Glutamatergic neuron (in vitro differentiated cells): Measurements from ENCODE around the gene CYP2A6. TPM values are rescaled to one million over a fixed set of nuclear protein-coding genes. Genes with fewer than 3 reads are reported as not detected.
A peak's percentile ranks its signal among the peaks of the same experiment; 100 is the strongest.
"Not testable (repeated sequence)": the region's sequence is repeated elsewhere in the genome, so short reads cannot be mapped to it uniquely, and the experiment has no call there.

Experiments
- DNase-seq: peaks from one replicate; pipeline ENCODE4 v3.0.0; 2022
- H3K27ac Mint-ChIP-seq: one replicate; pipeline ENCODE4 v1.8.0; 2020; ENCODE audit warnings: mild to moderate bottlenecking, mixed read lengths, inconsistent platforms; ENCODE audit not compliant: unreplicated experiment
- H3K27me3 Mint-ChIP-seq: one replicate; pipeline ENCODE4 v1.8.0; 2020; ENCODE audit warnings: mild to moderate bottlenecking, moderate library complexity, mixed read lengths, inconsistent platforms; ENCODE audit not compliant: unreplicated experiment
- H3K36me3 Mint-ChIP-seq: one replicate; pipeline ENCODE4 v1.8.0; 2020; ENCODE audit warnings: mild to moderate bottlenecking, mixed read lengths, inconsistent platforms; ENCODE audit not compliant: unreplicated experiment
- H3K4me1 Mint-ChIP-seq: one replicate; pipeline ENCODE4 v1.8.0; 2020; ENCODE audit warnings: mild to moderate bottlenecking, low read depth, mixed read lengths, inconsistent platforms; ENCODE audit not compliant: unreplicated experiment
- H3K4me3 Mint-ChIP-seq: one replicate; pipeline ENCODE4 v1.8.0; 2020; ENCODE audit warnings: mild to moderate bottlenecking, mixed read lengths, inconsistent platforms; ENCODE audit not compliant: unreplicated experiment
- H3K9me3 Mint-ChIP-seq: one replicate; pipeline ENCODE4 v1.8.0; 2020; ENCODE audit warnings: mild to moderate bottlenecking, moderate library complexity, mixed read lengths, inconsistent platforms; ENCODE audit not compliant: unreplicated experiment
- CTCF ChIP-seq: fragments of 200-600 bp; sonication (generic); IDR thresholded peaks from one replicate; pipeline ENCODE4 v1.5.0; 2021; ENCODE audit not compliant: partially characterized antibody, unreplicated experiment
- total RNA-seq: library from RNA; stranded (reverse); fragmentation: NEBNext Ultra II Directional; extraction: Animal tissue kit (Norgen Biotek cat#: 25700); gene quantifications from one replicate; pipeline ENCODE4 v1.2.1, GENCODE V29; 2021; ENCODE audit not compliant: unreplicated experiment

CYP2A6 gene
- total RNA-seq, 1 donor from 2014 or later = not detected

GRCh38 chr19:40867701-40868100 is 17.5 kb upstream of the CYP2A6 start:
- Mint-ChIP-seq H3K27me3 (no peaks in the 10 kb centered on the region), H3K4me3 (no peak overlapping the region), H3K27ac (no peak overlapping the region), H3K4me1 (no peaks in the 10 kb centered on the region), H3K9me3 (no peaks in the 10 kb centered on the region), H3K36me3 (no peaks in the 10 kb centered on the region)
- no peak for DNase-seq
- TF ChIP-seq CTCF = no peak

- not testable (repeated sequence) for DNase-seq, H3K27me3 Mint-ChIP-seq, H3K27ac Mint-ChIP-seq, H3K4me3 Mint-ChIP-seq, H3K36me3 Mint-ChIP-seq, H3K9me3 Mint-ChIP-seq, H3K4me1 Mint-ChIP-seq
Observed at GRCh38 chr19:40864739-40865496, 14.7 kb upstream of the CYP2A6 start.

GRCh38 chr19:40862785-40863184 is 12.5 kb upstream of the CYP2A6 start:
- H3K4me3 Mint-ChIP-seq = no peak overlapping the region
- no peaks in the 10 kb centered on the region for H3K27me3 Mint-ChIP-seq
- no peak for TF ChIP-seq CTCF
- H3K27ac Mint-ChIP-seq = no peak overlapping the region
- H3K36me3 Mint-ChIP-seq = no peaks in the 10 kb centered on the region
- H3K9me3 Mint-ChIP-seq = no peaks in the 10 kb centered on the region
- H3K4me1 Mint-ChIP-seq = no peaks in the 10 kb centered on the region
- DNase-seq = no peak

GRCh38 chr19:40862333-40862732 is 12.1 kb upstream of the CYP2A6 start:
- Mint-ChIP-seq H3K4me3 (no peak overlapping the region), H3K4me1 (no peaks in the 10 kb centered on the region), H3K36me3 (no peaks in the 10 kb centered on the region), H3K9me3 (no peaks in the 10 kb centered on the region), H3K27ac (no peak overlapping the region), H3K27me3 (no peaks in the 10 kb centered on the region)
- no peak for DNase-seq
- TF ChIP-seq CTCF = peak; percentile 22

- Mint-ChIP-seq H3K36me3 (no peaks in the 10 kb centered on the region), H3K27me3 (peaks cover 2% of the 10 kb centered on the region), H3K9me3 (no peaks in the 10 kb centered on the region), H3K4me1 (no peaks in the 10 kb centered on the region), H3K4me3 (no peak overlapping the region), H3K27ac (no peak overlapping the region)
- DNase-seq = no peak
- no peak for TF ChIP-seq CTCF
Observed at GRCh38 chr19:40858109-40858508, 7.9 kb upstream of the CYP2A6 start.

- not testable (repeated sequence) for H3K36me3 Mint-ChIP-seq, H3K4me3 Mint-ChIP-seq
Observed at GRCh38 chr19:40852467-40853152, 2.4 kb upstream of the CYP2A6 start.

GRCh38 chr19:40846722-40847121 is 3.5 kb downstream of the CYP2A6 start:
- H3K27me3 Mint-ChIP-seq = peaks cover 18% of the 10 kb centered on the region
- not testable (repeated sequence) for H3K4me3 Mint-ChIP-seq, H3K4me1 Mint-ChIP-seq, H3K36me3 Mint-ChIP-seq, DNase-seq, H3K9me3 Mint-ChIP-seq, H3K27ac Mint-ChIP-seq

More at GRCh38 chr19:40852467-40853152, 2.4 kb upstream of the CYP2A6 start:
- H3K9me3 Mint-ChIP-seq, H3K4me1 Mint-ChIP-seq, DNase-seq, H3K27ac Mint-ChIP-seq: not testable (repeated sequence)
- peaks cover 18% of the 10 kb centered on the region for H3K27me3 Mint-ChIP-seq

GRCh38 chr19:40843653-40844052 is 6.6 kb downstream of the CYP2A6 start:
- H3K4me1 Mint-ChIP-seq, H3K9me3 Mint-ChIP-seq, H3K36me3 Mint-ChIP-seq, H3K27ac Mint-ChIP-seq, DNase-seq, H3K4me3 Mint-ChIP-seq: not testable (repeated sequence)
- H3K27me3 Mint-ChIP-seq = peaks cover 11% of the 10 kb centered on the region
